ENCODE results near the gene UBE2O.

Gene UBE2O

GRCh38 chr17:76446449-76447231 is 6.3 kb downstream of the UBE2O start (continued):
- TF ChIP-seq PRDM4 (tag by site-specific recombination; IDR thresholded peaks at IDR 0.05) (no peak), KLF9 (tag by site-specific recombination; IDR thresholded peaks at IDR 0.05; ENCODE audit: low read depth) (no peak), SETDB1 (IDR thresholded peaks at IDR 0.05; ENCODE audit: insufficient read length, low read length) (no peak), KLF10 (tag by site-specific recombination; IDR thresholded peaks at IDR 0.05) (no peak), PRDM1 (tag by site-specific recombination; IDR thresholded peaks at IDR 0.05) (peak; percentile 75), ZNF776 (tag by site-specific recombination; IDR thresholded peaks at IDR 0.05; ENCODE audit: borderline replicate concordance) (no peak), ZBTB17 (tag by site-specific recombination; IDR thresholded peaks at IDR 0.05) (peak; percentile 17; the same call in 1 of the 2 replicates), ZNF76 (tag by site-specific recombination; IDR thresholded peaks at IDR 0.05; ENCODE audit: borderline replicate concordance, low read depth) (peak; percentile 57; the same call in 1 of the 2 replicates), ZBTB21 (tag by site-specific recombination; IDR thresholded peaks at IDR 0.05) (no peak), YY2 (tag by site-specific recombination; IDR thresholded peaks at IDR 0.05) (no peak), ZBTB49 (tag by site-specific recombination; IDR thresholded peaks at IDR 0.05; ENCODE audit: low read depth) (no peak), ZNF558 (tag by site-specific recombination; IDR thresholded peaks at IDR 0.05) (no peak)

- POLR2A ChIA-PET: interaction anchor here (0.8 kb wide), 1 partner anchor 173 kb away, joined by 3 read pairs; no protein-coding TSS in a partner anchor
- Histone ChIP-seq H3K36me3 (ENCODE audit: control insufficient read depth in 2 of 2, insufficient read depth in 1 of 2, low read length in 2 of 2) (no peaks in the 10 kb centered on the region), H3K4me1 (ENCODE audit: control insufficient read depth, insufficient read depth, low read length) (peaks cover 42% of the 10 kb centered on the region), H3K27ac (ENCODE audit: extremely low read depth, low read depth, low read length) (no peak overlapping the region), H3K9me3 (ENCODE audit: control insufficient read depth, insufficient read depth, low read depth, low read length) (no peaks in the 10 kb centered on the region), H3K4me3 (ENCODE audit: low read depth, low read length) (no peak overlapping the region)
- CTCF ChIA-PET: interaction anchor here (0.6 to 3.1 kb wide), 10 partner anchors 8 to 252 kb away, joined by 3 to 12 read pairs (median 3); no protein-coding TSS in a partner anchor
- TF ChIP-seq ZNF610 (tag by site-specific recombination; IDR thresholded peaks at IDR 0.05; ENCODE audit: borderline replicate concordance) (no peak), GLIS1 (tag by site-specific recombination; IDR thresholded peaks at IDR 0.05) (0 out of 2 replicates have a peak, but pooled peaks have one; percentile 11)
Measured at GRCh38 chr17:76445697-76446448, 7.1 kb downstream of the UBE2O start.

- ChIA-PET CTCF (interaction anchor here (0.6 to 3.1 kb wide), 9 partner anchors 8 to 312 kb away, joined by 3 to 12 read pairs (median 3); no protein-coding TSS in a partner anchor), POLR2A (interaction anchor here (0.6 kb wide), 1 partner anchor 134 kb away, joined by 3 read pairs; no protein-coding TSS in a partner anchor)
- H3K27ac ChIP-seq (ENCODE audit: extremely low read depth, low read depth, low read length): no peak overlapping the region
- H3K36me3 ChIP-seq (ENCODE audit: control insufficient read depth in 2 of 2, insufficient read depth in 1 of 2, low read length in 2 of 2): no peaks in the 10 kb centered on the region
- H3K4me3 ChIP-seq (ENCODE audit: low read depth, low read length): no peak overlapping the region
- peaks cover 42% of the 10 kb centered on the region for H3K4me1 ChIP-seq (ENCODE audit: control insufficient read depth, insufficient read depth, low read length)
- no peaks in the 10 kb centered on the region for H3K9me3 ChIP-seq (ENCODE audit: control insufficient read depth, insufficient read depth, low read depth, low read length)
- TF ChIP-seq SP2 (tag by site-specific recombination; IDR thresholded peaks at IDR 0.05): no peak
- no peak for TF ChIP-seq ZBTB11 (tag by site-specific recombination; conservative IDR thresholded peaks at IDR 0.05; ENCODE audit: low read depth)
- no peak for TF ChIP-seq KLF16 (tag by site-specific recombination; IDR thresholded peaks at IDR 0.05)
- TF ChIP-seq ZNF16 (tag by site-specific recombination; IDR thresholded peaks at IDR 0.05; ENCODE audit: low read depth): no peak
- TF ChIP-seq ELK4 (IDR thresholded peaks at IDR 0.05; ENCODE audit: borderline replicate concordance, low read depth, low read length): no peak
- TF ChIP-seq GLI2 (tag by site-specific recombination; IDR thresholded peaks at IDR 0.05; ENCODE audit: borderline replicate concordance, low read depth): no peak
Measured at GRCh38 chr17:76444518-76445311, 8.2 kb downstream of the UBE2O start.
